GM18520 (cell line): ENCODE measurements around the gene AMBN.
"Not testable (repeated sequence)": the region's sequence is repeated elsewhere in the genome, so short reads cannot be mapped to it uniquely, and the experiment has no call there.

Experiments
- ATAC-seq: cut with Tn5 transposase; IDR thresholded peaks from one replicate; pipeline ENCODE4 v1.9.1; 2021; ENCODE audit not compliant: unreplicated experiment

AMBN gene

DNA sequence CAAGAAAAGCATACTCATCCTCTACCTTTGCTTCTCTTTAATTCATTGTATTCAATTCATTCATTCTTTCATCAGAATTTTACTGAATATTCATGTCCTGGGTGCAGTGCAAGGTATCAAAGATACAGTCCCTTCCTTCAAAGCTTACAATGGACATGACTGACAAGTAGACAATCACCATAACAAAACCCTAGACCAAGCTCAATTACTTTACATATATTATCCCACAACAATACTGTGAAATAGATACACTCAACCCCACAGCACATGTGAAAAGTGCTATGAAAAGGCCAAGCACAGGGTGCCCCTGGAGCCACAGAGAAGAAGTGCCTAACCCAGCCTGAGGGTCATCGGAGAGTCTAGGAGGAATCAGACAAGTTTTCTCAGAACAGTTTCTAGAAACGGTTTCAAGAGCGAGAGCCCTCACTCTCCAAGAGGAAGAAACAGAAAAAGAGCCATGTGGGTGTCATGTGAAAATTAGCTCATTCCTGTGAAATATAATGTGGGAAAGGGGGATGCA, 15.3 kb downstream of the AMBN start:
- ATAC-seq: no peak

DNA sequence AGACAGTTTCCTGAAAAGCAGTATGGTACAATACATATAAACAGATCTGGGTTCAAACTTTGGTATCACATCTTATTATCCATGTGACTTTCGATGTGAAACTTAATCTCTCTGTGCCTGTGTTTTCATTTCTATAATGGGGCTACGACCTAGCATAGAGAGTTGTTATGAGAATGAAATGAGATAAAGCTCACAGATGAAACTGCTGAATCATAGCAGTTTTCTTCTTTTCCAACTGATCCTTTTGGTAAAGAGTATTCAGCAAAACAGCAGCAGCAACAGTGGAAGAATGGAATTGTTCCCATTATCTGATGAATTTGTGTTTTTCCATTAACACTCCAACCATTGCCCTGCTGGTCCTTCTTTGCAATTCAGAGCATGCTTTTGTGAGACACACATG, 16.3 kb downstream of the AMBN start:
- no peak for ATAC-seq

DNA sequence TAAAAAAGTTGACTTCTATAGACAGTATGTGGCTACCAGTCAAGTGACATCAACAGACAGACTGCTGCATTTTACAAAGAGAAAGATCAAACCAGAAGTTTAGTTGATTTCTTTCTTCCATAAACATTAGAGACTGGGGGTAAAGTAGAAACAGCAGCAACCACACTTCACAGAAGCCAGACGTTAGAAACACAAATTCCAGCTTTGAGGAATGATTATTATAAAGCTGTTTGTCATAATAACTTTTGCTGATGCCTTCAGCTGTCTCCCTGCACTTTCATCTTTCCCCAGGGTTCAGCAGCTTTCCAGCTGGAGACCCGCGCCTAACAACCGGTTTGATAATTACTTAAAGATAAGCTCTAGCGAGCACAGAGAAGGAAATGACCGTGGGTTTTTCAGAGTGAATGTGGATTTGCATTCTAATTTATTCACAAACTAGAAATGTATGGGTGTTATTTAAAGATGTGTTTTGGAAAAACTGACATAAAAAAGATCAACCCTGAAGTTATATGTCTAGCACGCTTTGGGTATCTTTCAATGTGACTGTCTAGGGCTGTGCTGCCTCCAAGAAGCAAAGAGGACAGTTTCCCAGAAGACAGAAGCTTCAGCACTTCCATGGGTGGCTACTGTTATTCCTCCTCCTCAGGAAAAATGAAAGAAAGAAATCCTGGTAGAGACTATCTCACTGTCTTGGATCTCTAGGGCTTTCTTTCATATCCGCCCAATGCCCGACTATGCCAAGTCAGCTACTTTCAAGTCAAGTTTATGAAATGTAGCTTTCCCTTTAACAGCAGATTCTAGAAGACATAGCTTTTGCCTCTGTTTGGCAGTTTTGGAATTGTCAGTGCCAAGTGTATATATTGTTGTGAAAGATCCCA, 21.5 kb downstream of the AMBN start:
- ATAC-seq: peak; percentile 60

DNA sequence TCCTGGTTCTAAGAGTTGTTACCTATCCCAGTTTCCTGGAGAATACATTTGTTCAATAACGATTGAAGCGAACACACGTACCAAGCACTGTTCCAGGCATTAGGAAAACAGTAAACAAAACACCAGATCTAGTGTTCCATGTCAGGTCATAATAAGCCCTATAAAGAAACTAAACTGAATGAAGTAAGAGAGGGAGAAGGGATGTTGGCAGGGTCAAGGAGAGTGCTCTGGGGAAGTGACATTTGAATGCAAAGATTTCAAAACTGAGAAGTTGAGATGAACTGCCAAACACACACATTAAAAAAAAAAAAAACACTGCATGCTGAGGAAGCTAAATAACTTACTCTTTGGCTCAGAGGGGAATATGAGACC, 22.1 kb downstream of the AMBN start:
- no peak for ATAC-seq

DNA sequence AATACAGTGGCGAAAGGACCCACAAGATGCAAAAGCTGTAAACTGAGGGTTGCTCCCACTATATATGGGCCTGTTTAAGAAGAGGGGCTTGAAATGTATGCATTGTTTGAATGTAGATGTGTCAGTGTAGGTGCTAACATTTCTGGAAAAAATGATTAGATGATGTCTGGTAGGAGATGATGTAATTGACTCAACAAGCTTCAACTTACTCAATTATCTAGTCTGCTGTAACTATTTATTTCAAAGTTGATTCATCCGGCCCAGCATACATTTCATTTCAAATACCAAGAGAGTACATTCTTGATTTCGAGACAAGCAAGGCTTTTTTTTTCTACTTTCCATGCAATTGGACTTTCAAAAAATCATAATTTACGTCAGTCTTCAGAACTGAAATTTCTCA, 27.2 kb downstream of the AMBN start:
- ATAC-seq: no peak

DNA sequence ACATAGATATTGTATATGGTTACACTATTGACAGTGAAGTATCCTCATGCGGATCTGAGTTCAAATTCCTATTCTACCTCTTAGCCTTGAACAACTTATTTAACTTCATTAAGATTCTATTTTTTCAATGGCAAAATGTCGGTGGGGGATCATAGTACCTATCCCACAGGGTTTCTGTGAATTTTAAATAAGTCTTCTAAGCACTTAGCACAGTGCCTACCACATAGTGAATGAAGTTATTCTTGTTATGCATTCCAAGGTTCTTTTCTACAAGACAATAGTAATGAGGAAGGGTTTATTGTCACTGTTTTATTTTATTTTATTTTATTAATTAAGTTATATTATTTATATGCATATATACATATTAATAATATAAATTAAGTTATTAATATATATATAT, 27.7 kb downstream of the AMBN start:
- no peak for ATAC-seq

DNA sequence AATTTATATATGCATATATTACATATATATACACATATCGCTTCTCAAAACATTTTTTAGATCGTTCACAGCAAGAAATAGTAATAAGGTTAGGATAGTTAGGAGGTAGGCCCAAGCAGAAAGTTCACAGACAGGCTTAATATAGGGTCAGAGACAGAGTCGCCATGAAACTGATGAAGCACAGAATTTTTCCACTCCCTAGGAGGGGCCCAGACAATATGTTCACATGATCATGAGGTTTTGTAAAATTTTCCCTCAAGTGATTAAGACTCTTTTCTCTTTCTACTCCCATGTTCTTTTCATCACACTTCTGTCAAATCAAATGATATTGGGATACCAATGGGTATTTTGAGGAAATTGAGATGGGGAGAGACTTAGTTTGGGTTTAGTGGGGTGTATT, 31.3 kb downstream of the AMBN start:
- ATAC-seq: no peak

DNA sequence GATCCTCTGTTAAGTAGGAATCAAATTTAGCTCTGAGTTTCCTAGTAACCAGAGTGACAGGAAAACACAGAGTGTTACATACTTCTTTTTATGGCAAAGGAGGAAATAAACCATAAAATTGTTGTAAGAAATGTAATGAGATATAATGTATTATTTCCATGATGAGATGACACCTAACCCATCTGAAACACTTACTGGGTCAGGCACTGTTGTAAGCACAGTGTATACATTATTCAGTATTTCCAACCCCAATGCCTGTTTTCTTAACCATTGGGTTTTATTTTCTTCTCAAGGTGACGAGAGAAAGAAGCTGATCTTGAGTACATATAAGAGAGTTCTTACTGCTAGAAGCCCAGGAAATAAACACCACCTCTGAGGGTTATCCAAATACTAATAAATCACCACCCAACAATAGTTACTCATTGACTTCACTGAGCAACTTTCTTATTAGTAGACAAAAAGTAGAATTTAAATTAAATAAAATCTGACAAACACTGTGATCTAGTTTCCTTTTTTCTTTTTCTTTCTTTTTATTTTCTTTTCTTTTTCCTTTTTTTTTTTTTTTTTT, 32.3 kb downstream of the AMBN start:
- ATAC-seq: no peak

DNA sequence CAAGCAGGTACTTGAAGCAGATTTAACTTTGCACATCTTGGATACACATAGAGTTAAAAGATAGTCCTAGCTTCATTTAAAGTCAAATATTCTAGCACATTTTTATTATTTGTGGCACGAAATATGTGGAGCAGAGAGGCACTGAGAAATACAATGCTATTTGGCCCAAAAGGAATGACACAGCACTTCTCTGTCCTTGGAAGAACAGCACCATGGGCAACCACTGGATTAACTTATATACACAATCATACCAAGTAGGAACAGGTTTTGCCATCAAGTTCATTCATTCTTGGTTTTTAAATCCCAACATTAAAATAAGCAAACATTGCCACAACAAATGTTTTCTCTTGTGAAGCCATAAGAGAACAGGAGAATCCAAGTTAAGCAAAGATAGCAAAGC, 35.6 kb downstream of the AMBN start:
- no peak for ATAC-seq

DNA sequence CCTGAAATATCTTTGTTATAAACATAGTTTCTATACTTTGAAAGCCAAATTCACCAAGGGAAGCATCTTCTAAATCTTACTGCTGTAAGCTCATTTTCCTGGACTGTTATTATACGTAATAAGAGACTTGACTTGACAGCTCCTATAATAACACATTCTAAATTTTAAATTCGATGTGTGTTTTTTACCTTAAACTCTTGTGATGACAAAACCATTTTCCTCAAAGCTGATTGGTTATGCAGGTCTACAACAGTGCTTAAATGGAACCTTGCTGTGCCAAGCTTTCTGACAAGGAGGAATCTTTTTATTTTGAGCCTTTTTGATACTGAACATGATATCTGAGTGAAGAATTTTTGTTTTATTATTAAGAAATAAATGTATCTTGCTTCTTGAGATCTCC, 36.4 kb downstream of the AMBN start, which contains the start of gene ENAM:
ENAM (plus strand) TSS at position 301 of the 400 bp plus-strand sequence. CDS start 757 bp downstream, outside the sequence.
- no peak for ATAC-seq

DNA sequence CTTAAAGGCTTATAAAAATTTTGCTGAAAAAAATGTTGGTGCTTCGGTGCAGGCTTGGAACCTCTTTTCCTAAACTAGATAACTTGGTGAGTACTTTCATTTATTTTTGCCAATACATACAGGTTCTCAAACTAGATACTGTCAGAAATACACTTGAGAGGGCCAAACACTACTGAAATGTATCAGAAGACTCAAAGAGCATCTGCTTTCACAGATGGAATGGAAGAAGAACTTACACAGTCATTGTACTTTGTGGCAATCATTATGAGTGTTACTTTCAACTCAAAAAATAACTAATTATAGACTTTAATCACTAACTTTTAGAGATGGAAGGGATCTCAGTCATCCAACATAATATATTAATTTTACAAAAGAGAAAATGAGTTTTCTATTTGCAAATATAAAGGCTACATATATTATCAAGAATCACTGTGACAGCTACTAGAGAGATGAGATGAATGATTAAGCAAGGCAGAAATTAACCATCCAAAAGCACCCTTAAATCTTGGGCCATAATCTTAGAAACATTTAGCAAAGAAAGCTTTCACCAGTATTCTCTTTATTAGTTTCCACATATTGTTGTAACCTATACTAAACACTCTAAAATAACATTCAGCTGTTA, 37.5 kb downstream of the AMBN start:
- ATAC-seq: peak; percentile 69

DNA sequence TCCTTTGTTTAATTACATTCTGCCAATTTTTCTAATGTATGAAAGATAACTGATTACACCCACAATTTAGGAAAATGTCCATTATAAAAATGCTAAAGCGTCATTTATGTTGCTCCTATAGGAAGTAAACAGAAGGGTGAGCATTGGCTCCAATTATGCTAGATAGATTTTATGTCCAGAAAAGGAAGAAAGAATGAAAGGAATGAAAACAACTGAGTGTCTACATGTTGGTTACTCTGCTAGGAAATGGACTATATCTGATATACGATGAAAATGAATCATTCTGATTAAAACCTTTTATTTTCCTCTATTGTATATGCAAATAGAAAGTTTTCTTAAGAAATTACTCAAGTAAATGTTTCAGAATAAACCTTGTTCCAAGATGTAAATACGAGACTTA, 38.1 kb downstream of the AMBN start:
- ATAC-seq: no peak

DNA sequence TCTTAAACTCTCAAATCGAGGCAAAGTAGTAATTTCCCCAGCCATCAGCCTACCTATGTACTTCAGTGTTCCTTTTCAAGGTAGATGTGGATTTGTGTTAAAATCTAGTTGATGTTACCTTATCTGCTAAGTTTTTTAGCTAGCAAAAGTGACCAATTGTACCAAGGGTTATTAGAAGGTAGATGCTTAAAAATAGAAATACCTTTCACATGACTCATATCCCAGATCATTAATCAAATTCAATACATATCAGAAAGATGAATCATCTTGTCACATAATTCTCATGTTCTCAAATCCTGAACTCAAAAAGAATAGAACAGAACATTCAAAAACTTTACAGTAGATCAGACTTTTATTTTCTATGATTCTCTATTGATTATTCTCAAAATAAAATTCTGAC, 40.0 kb downstream of the AMBN start:
- ATAC-seq: no peak

DNA sequence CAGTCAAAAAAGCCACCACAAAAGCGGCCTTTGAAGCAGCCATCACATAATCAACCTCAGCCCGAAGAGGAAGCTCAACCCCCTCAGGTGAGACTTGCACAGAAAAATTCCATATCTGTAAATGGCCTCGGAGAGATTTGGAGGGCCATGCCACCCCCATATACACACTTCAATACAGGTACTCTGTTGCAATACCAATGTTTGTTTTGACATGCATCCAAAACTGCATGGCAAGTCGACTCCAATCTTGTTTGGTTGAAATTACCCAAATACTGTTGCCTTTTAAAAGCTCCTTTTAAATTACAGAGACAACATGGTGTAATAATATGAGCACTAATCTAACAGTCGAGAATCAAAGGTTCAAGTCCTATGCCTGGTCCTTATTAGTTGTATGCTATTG, 42.4 kb downstream of the AMBN start:
- ATAC-seq: no peak

DNA sequence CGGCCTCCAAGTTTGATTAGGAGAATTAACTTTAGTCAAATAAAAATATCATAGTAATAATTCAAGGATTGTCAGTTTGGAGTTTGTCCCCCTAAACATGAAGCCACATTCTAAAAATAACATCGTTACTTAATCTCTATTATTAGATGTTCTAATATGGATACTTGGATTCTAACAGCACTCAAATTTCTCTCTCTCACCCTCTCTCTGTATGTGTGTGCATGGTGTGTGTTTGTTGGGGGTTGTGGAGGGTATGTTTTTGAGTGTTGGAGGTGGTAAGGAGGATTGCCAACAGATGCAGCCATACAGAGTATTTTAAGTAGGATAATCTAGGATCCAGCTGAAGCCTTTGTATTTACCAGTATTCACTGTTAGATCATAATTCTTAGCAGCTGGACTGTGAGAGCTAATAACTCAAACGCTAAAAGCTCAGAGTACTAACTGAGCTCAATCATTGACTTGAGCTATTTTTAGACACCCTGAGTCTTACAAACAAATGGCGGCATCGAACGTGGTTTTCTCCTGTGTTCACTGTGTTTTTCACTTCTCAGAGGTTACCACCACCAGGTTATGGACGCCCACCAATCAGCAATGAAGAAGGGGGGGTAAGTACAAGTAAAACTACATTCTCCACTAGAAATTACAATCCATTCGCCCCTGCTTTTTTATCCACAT, 45.3 kb downstream of the AMBN start:
- no peak for ATAC-seq

DNA sequence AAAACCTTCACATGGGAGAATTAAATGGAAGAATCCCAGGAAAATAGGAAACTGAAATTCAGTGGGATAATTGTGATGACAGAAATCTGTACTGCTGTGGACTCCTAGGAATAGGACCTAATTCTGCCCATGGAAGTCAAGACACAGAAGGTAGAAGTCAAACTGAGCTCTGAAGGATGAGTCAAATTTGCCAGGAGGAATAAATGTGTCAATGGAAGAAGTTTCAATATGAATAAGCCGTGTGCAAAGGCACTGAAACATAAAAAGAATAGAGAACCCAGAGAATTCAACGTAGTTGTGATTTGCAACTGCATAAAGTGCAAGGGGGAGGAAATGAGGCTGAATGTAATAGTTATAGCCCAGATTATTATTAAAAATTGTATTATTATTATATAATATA, 48.1 kb downstream of the AMBN start:
- no peak for ATAC-seq

DNA sequence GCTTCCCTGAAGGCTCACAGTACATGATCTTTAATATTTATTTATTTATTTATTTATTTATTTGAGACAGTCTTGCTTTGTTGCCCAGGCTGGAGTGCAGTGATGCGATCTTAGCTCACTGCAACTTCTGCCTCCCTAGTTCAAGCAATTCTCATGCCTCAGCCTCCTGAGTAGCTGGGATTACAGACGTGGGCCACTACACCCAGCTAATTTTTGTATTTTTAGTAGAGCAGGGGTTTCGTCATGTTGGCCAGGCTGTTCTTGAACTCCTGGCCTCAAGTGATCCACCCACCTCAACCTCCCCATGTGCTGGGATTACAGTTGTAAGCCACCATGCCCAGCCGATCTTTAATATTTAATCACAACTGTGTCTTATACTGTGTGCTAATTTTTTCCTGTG, 58.7 kb downstream of the AMBN start:
- not testable (repeated sequence) for ATAC-seq

DNA sequence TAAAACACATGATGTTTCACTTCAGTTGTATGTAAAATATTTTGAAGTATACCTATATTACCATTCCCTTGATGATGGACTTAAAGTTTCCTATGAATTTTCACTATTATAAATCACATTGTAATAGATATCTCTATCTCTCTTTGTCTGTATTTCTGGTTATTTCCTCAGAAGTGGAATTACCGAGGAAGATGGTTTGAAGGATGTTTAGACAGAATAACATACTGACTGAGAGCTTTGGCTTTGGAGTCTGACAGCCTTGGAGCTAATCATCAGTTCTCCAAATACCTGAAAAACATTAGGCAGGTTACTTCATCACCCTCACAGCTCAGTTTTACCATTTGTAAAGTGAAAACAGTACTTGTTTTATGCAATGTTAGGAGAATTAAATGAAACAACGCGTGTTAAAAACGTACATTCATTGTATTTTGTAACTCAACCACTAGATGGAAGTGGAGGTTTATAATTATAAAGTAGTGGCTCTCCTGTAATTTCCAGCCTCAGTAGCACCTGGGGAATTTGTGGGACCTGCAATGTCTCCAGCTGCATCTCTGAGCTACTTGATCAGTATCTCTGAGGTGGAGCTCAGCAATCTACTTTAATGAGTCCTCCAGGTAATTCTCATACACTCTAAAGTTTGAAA, 59.9 kb downstream of the AMBN start:
- no peak for ATAC-seq

DNA sequence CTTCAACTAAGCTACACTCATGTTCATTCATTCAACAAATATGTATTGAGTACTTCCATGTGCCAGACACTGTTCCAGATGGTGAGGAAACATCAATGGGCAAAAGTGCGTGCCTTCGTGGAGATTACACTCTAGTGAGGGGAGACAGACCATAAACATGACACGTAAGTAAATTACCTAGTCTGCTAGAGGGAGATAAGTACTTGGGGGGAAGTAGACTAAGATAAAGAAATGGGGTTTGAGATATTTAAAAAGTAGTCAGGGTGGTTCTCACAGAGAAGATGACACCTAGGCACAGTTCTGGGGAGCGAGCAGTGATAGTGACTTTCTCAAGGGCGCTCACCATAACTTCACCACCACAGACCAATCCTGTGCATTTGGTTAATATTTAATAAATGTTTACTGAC, 62.6 kb downstream of the AMBN start:
- ATAC-seq: no peak
